HCT116 (cell line): ENCODE results near the gene CDC42EP2. TPM values are rescaled to one million over a fixed set of nuclear protein-coding genes. Genes with fewer than 3 reads are reported as not detected.

Experiments
- ATAC-seq: fragments of 200-7000 bp; cut with Tn5 transposase; 2 replicates; pipeline ENCODE4 v1.9.1; 2020; ENCODE audit warnings: mild to moderate bottlenecking, moderate library complexity
- BruUV-seq: library from RNA; stranded (reverse); fragments of 400-500 nt; replicated peaks from 2 replicates; lab custom pipeline; 2021; lab: Mats Ljungman, UMichigan
- CTCF ChIA-PET: fragments of 300-600 bp; sonication (Branson Sonifier 250); formaldehyde crosslinking; loops from one replicate; lab custom pipeline; 2021; ENCODE audit warnings: antibody characterized with exemption; lab: Charles Lee
- POLR2A ChIA-PET: fragments of 300-600, 350-600 bp; sonication (Branson Sonifier 250); formaldehyde crosslinking; loops from one replicate; lab custom pipeline; 2021; ENCODE audit warnings: antibody characterized with exemption; lab: Charles Lee
- RAD21 ChIA-PET, 2 experiments: fragments of 300-600 bp; sonication (Branson Sonifier 250); formaldehyde crosslinking; loops; one replicate each; lab custom pipeline; 2023; ENCODE audit warnings: low total read pairs in 2 of 2; ENCODE audit not compliant: uncharacterized antibody in 2 of 2, unreplicated experiment in 2 of 2, low non-redundant PET in 1 of 2; lab: Charles Lee
- DNase-seq: peaks from one replicate; pipeline ENCODE4 v3.0.0-alpha.2; 2010; ENCODE audit warnings: low read depth, low spot score
- H2AFZ ChIP-seq: fragments of 200-600 bp; shearing (Covaris generic), sonication (generic); 2 replicates; pipeline ENCODE4 v1.6.1; 2017; ENCODE audit warnings: low read depth, mixed run types, mixed read lengths, antibody characterized with exemption, low read length; ENCODE audit not compliant: poor library complexity, severe bottlenecking
- H3K27ac ChIP-seq: 2 replicates; pipeline ENCODE4 v1.5.1; 2012; ENCODE audit warnings: low read depth, low read length
- H3K27me3 ChIP-seq: fragments of 200-600 bp; sonication (generic); 2 replicates; pipeline ENCODE4 v1.6.1; 2016; ENCODE audit warnings: mixed run types, low read length, mixed read lengths; ENCODE audit not compliant: insufficient read depth
- H3K36me3 ChIP-seq, 2 experiments: fragments of 200-500 bp in 1 of 2; fragments of 200-600 bp in 1 of 2; sonication (Bioruptor generic) in 1 of 2; sonication (generic) in 1 of 2; 2 replicates each; pipeline versions ENCODE4 v1.5.1 to v1.6.1; 2014 to 2016; ENCODE audit warnings: low read length in 2 of 2, inconsistent platforms in 1 of 2, mixed read lengths in 1 of 2, mixed run types in 1 of 2; ENCODE audit not compliant: insufficient read depth in 2 of 2, control insufficient read depth in 1 of 2
- H3K4me1 ChIP-seq, 2 experiments: fragments of 200-600 bp in 1 of 2; sonication (generic) in 1 of 2; 2 replicates each; pipeline versions ENCODE4 v1.5.1 to v1.6.1; 2012 to 2017; ENCODE audit warnings: low read length in 2 of 2, inconsistent platforms in 1 of 2, mild to moderate bottlenecking in 1 of 2, mixed read lengths in 1 of 2, mixed run types in 1 of 2, moderate library complexity in 1 of 2; ENCODE audit not compliant: insufficient read depth in 2 of 2, control insufficient read depth in 1 of 2
- H3K4me2 ChIP-seq: fragments of 200-600 bp; sonication (generic); 2 replicates; pipeline ENCODE4 v1.6.1; 2017; ENCODE audit warnings: mixed run types, low read length, mixed read lengths
- H3K4me3 ChIP-seq, 2 experiments: fragments of 200-600 bp in 1 of 2; sonication (generic) in 1 of 2; replicated peaks in 1 of 2; 2 replicates each; pipeline ENCODE4 v1.5.1; 2011 to 2016; ENCODE audit warnings: low read length in 2 of 2, control low read depth in 1 of 2, low read depth in 1 of 2, mild to moderate bottlenecking in 1 of 2, mixed read lengths in 1 of 2, mixed run types in 1 of 2
- H3K79me2 ChIP-seq: fragments of 200-600 bp; sonication (generic); 2 replicates; pipeline ENCODE4 v1.6.1; 2017; ENCODE audit warnings: mild to moderate bottlenecking, mixed run types, low read length, moderate library complexity, mixed read lengths; ENCODE audit not compliant: insufficient read depth
- H3K9ac ChIP-seq: fragments of 200-600 bp; sonication (generic); 2 replicates; pipeline ENCODE4 v1.6.1; 2016; ENCODE audit warnings: low read length, mixed read lengths
- H3K9me2 ChIP-seq: fragments of 200-600 bp; sonication (generic), shearing (Covaris generic); 2 replicates; pipeline ENCODE4 v1.6.1; 2017; ENCODE audit warnings: mixed run types, mild to moderate bottlenecking, moderate library complexity; ENCODE audit not compliant: insufficient read depth
- H3K9me3 ChIP-seq, 2 experiments: fragments of 200-500 bp in 1 of 2; fragments of 200-600 bp in 1 of 2; sonication (Bioruptor generic) in 1 of 2; sonication (generic) in 1 of 2; 2 replicates each; pipeline ENCODE4 v1.6.1; 2014 to 2017; ENCODE audit warnings: low read length in 2 of 2, mixed read lengths in 2 of 2, inconsistent platforms in 1 of 2, low read depth in 1 of 2, mild to moderate bottlenecking in 1 of 2, mixed run types in 1 of 2, moderate library complexity in 1 of 2; ENCODE audit not compliant: control insufficient read depth in 1 of 2, insufficient read depth in 1 of 2
- H4K20me1 ChIP-seq: fragments of 200-600 bp; sonication (generic), shearing (Covaris generic); 2 replicates; pipeline ENCODE4 v1.6.1; 2017; ENCODE audit warnings: mixed run types, mild to moderate bottlenecking, moderate library complexity; ENCODE audit not compliant: insufficient read depth
- CBX3 ChIP-seq: IDR thresholded peaks from 2 replicates; pipeline ENCODE4 v1.6.1; 2012; ENCODE audit warnings: low read depth
- CEBPB ChIP-seq: IDR thresholded peaks from 2 replicates; pipeline ENCODE4 v1.6.1; 2012; ENCODE audit warnings: low read depth
- EGR1 ChIP-seq: IDR thresholded peaks from 2 replicates; pipeline ENCODE4 v1.6.1; 2012; ENCODE audit warnings: low read depth
- ELF1 ChIP-seq: IDR thresholded peaks from 2 replicates; pipeline ENCODE4 v1.6.1; 2012; ENCODE audit warnings: low read depth, borderline replicate concordance
- EZH2 ChIP-seq: fragments of 200-600 bp; sonication (generic); IDR thresholded peaks from 2 replicates; pipeline ENCODE4 v1.6.1; 2017; ENCODE audit warnings: antibody characterized with exemption, mixed run types
- EZH2phosphoT487 ChIP-seq: fragments of 200-600 bp; IDR thresholded peaks from 2 replicates; pipeline ENCODE4 v1.6.1; 2018; ENCODE audit warnings: antibody characterized with exemption, borderline replicate concordance
- FOSL1 ChIP-seq: IDR thresholded peaks from 2 replicates; pipeline ENCODE4 v1.6.1; 2012; ENCODE audit warnings: low read depth
- JUND ChIP-seq: IDR thresholded peaks from 2 replicates; pipeline ENCODE4 v1.6.1; 2012
- MAX ChIP-seq: IDR thresholded peaks from 2 replicates; pipeline ENCODE4 v1.6.1; 2012
- POLR2A ChIP-seq: IDR thresholded peaks from 2 replicates; pipeline ENCODE4 v1.7.0; 2011; ENCODE audit warnings: borderline replicate concordance; ENCODE audit not compliant: insufficient read depth, insufficient read length; ENCODE audit errors: extremely low read depth
- POLR2AphosphoS5 ChIP-seq: IDR thresholded peaks from 2 replicates; pipeline ENCODE4 v1.6.1; 2011; ENCODE audit warnings: mild to moderate bottlenecking, low read depth, low read length, moderate library complexity
- RAD21 ChIP-seq: IDR thresholded peaks from 2 replicates; pipeline ENCODE4 v1.6.1; 2012; ENCODE audit warnings: low read depth, mild to moderate bottlenecking
- SIN3A ChIP-seq: IDR thresholded peaks from 2 replicates; pipeline ENCODE4 v1.6.1; 2012; ENCODE audit warnings: low read depth
- SRF ChIP-seq: IDR thresholded peaks from 2 replicates; pipeline ENCODE4 v1.6.1; 2012; ENCODE audit warnings: low read depth
- TCF7L2 ChIP-seq: IDR thresholded peaks from 2 replicates; pipeline ENCODE4 v1.7.0; 2011; ENCODE audit warnings: borderline replicate concordance, inconsistent platforms; ENCODE audit not compliant: insufficient read depth, insufficient read length; ENCODE audit errors: extremely low read depth
- YY1 ChIP-seq: IDR thresholded peaks from 2 replicates; pipeline ENCODE4 v1.6.1; 2011; ENCODE audit warnings: low read length, low read depth, moderate library complexity, mild to moderate bottlenecking; ENCODE audit not compliant: insufficient replicate concordance; ENCODE audit errors: extremely low read depth
- ZBTB33 ChIP-seq: IDR thresholded peaks from 2 replicates; pipeline ENCODE4 v1.6.1; 2011; ENCODE audit warnings: mild to moderate bottlenecking, low read length, moderate library complexity; ENCODE audit not compliant: insufficient replicate concordance; ENCODE audit errors: extremely low read depth
- ZFX ChIP-seq: fragments of 450-650 bp; IDR thresholded peaks from 2 replicates; pipeline ENCODE4 v1.6.1; 2017
- intact Hi-C: fragments of 100-400 bp; cut with micrococcal nuclease; formaldehyde crosslinking; loops from 2 replicates; pipeline ENCODE4 v1.10.0; 2022
- total RNA-seq: library from RNA; stranded (reverse); gene quantifications from one replicate; pipeline ENCODE4 v1.2.1, GENCODE V29; 2021; ENCODE audit not compliant: unreplicated experiment
- TF ChIP-seq, protein P1 (sequence below), 3 experiments: fragments of 200-600 bp in 1 of 3; sonication (generic) in 1 of 3; IDR thresholded peaks in 2 of 3; conservative IDR thresholded peaks in 1 of 3; 2 replicates each; pipeline ENCODE4 v1.5.1; 2012 to 2017; ENCODE audit warnings: low read depth in 2 of 3, low read length in 2 of 3, antibody characterized with exemption in 1 of 3, borderline replicate concordance in 1 of 3, control low read depth in 1 of 3, mild to moderate bottlenecking in 1 of 3, mixed read lengths in 1 of 3, mixed run types in 1 of 3, moderate library complexity in 1 of 3; ENCODE audit not compliant: insufficient read depth in 1 of 3
- TF ChIP-seq, protein P2 (sequence below): IDR thresholded peaks from 2 replicates; pipeline ENCODE4 v1.6.1; 2012

Gene CDC42EP2
- total RNA-seq, 1 experiment from 2014 or later: 15.4 TPM

DNA sequence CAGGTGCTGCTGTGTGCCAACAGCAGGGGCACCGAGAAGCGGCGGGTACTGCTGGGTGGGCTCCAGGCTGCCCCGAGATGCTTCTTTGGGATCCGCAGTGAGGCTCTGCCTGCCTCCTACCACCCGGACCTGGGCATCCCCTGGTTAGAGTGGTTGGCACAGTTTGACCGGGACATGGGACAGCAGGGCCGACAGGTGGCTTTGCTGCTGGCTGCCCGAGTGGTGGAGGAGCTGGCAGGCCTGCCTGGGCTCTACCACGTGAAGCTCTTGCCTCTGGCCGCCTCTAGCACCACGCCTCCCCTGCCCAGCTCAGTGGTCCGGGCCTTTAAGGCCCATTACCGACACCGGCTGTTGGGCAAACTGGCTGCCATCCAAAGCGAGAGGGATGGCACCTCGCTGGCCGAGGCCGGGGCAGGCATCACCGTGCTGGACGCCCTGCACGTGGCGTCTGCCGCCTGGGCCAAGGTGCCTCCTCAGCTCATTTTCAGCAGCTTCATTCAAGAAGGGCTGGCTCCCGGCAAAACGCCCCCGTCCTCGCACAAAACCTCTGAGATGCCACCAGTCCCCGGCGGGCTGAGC, 41.8 kb downstream of the CDC42EP2 start:
- ChIA-PET POLR2A (interaction anchor here (0.8 kb wide), 1 partner anchor 235 kb away, joined by 3 read pairs; no protein-coding TSS in a partner anchor), CTCF (no interaction called here), RAD21 (no interaction called here)
- BruUV-seq: no TSS peak
- intact Hi-C loops: no loop called here
- DNase-seq (no peak), ATAC-seq (no peak)
- Histone ChIP-seq H3K9me3 (no peaks in the 10 kb centered on the region), H2AFZ (no peak overlapping the region), H3K4me3 (no peak overlapping the region), H3K79me2 (no peaks in the 10 kb centered on the region), H3K36me3 (peaks cover 2 to 4% of the 10 kb centered on the region in 2 experiments; a peak in 3 of 4 replicates), H3K4me1 (peaks cover 3 to 20% of the 10 kb centered on the region in 2 experiments; a peak in 2 of 4 replicates), H3K9ac (no peak overlapping the region), H3K4me2 (no peak overlapping the region), H3K9me2 (no peaks in the 10 kb centered on the region), H3K27me3 (no peaks in the 10 kb centered on the region), H4K20me1 (no peaks in the 10 kb centered on the region), H3K27ac (no peak overlapping the region)
- no peak for TF ChIP-seq CBX3
- TF ChIP-seq EZH2phosphoT487: no peak
- TF ChIP-seq EGR1: no peak
- no peak for TF ChIP-seq SIN3A
- TF ChIP-seq, protein P1, sequence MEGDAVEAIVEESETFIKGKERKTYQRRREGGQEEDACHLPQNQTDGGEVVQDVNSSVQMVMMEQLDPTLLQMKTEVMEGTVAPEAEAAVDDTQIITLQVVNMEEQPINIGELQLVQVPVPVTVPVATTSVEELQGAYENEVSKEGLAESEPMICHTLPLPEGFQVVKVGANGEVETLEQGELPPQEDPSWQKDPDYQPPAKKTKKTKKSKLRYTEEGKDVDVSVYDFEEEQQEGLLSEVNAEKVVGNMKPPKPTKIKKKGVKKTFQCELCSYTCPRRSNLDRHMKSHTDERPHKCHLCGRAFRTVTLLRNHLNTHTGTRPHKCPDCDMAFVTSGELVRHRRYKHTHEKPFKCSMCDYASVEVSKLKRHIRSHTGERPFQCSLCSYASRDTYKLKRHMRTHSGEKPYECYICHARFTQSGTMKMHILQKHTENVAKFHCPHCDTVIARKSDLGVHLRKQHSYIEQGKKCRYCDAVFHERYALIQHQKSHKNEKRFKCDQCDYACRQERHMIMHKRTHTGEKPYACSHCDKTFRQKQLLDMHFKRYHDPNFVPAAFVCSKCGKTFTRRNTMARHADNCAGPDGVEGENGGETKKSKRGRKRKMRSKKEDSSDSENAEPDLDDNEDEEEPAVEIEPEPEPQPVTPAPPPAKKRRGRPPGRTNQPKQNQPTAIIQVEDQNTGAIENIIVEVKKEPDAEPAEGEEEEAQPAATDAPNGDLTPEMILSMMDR (IDR thresholded peaks at IDR 0.05 in 2 of 3, conservative IDR thresholded peaks at IDR 0.05 in 1 of 3; ENCODE audit: borderline replicate concordance in 1 of 3, insufficient read depth in 1 of 3, low read depth in 2 of 3, low read length in 2 of 3): no peak
- no peak for TF ChIP-seq SRF
- no peak for TF ChIP-seq YY1
- TF ChIP-seq, protein P2, sequence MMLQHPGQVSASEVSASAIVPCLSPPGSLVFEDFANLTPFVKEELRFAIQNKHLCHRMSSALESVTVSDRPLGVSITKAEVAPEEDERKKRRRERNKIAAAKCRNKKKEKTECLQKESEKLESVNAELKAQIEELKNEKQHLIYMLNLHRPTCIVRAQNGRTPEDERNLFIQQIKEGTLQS: no peak
- TF ChIP-seq TCF7L2: no peak
- TF ChIP-seq JUND: no peak
- TF ChIP-seq EZH2: no peak
- TF ChIP-seq POLR2AphosphoS5: no peak
- no peak for TF ChIP-seq FOSL1
- no peak for TF ChIP-seq ZBTB33
- no peak for TF ChIP-seq RAD21
- no peak for TF ChIP-seq CEBPB
- TF ChIP-seq MAX: no peak
- TF ChIP-seq ELF1: no peak
- no peak for TF ChIP-seq ZFX
- TF ChIP-seq POLR2A: no peak
